Measurements from ENCODE around the gene SRR. TPM values are rescaled to one million over a fixed set of nuclear protein-coding genes. Genes with fewer than 3 reads are reported as not detected.

SRR gene
- polyA plus RNA-seq, 1 donor = 8.4 TPM

DNA sequence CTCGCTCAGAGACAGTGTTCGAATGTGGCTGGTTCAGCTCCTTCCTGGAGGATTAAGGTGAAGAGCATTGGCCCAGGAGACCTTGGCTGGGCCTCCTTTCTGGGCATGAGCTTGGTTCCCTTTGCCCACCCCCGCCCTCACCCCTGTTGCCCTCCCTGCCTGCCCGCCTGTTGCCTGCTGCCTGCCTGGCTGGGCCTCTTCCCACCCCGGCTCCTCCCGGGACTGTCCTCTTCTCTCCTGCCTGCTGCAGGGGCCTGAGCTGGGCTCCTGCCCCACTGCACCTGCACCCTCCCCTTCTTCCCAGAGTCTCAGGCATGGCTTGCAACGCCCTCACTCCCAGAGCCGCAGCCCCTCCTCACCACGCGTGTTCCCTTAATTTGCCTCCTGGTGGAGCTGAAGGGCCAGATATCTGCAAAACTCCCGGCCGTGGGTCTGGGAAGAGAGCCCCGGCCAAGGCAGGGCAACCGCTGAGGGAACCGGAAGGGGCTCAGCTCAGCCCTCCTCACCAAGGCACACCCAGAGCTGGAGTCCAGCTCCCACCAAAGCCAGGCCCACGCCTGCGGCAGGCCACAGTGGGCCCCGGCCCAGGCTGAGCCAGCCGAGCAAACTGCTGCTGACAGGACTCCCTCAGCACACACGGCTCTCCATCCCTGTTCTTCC is 65.9 kb downstream of the SRR start:
- WGBS (ENCODE audit: insufficient coverage, low lambda C conversion rate) = no CpG with 5 or more reads among the region's 20 CpGs
- Histone ChIP-seq H3K27me3 (ENCODE audit: control insufficient read depth, insufficient read depth, low read length) (no peaks in the 10 kb centered on the region), H3K4me3 (ENCODE audit: low read length) (no peak overlapping the region), H3K9me3 (ENCODE audit: control insufficient read depth, low read depth, low read length) (no peaks in the 10 kb centered on the region), H3K4me1 (ENCODE audit: control insufficient read depth, insufficient read depth, low read length) (no peaks in the 10 kb centered on the region), H3K27ac (ENCODE audit: low read length) (no peak overlapping the region), H3K36me3 (ENCODE audit: control insufficient read depth, insufficient read depth, low read length) (peaks cover 43% of the 10 kb centered on the region)
- no peak for DNase-seq

DNA sequence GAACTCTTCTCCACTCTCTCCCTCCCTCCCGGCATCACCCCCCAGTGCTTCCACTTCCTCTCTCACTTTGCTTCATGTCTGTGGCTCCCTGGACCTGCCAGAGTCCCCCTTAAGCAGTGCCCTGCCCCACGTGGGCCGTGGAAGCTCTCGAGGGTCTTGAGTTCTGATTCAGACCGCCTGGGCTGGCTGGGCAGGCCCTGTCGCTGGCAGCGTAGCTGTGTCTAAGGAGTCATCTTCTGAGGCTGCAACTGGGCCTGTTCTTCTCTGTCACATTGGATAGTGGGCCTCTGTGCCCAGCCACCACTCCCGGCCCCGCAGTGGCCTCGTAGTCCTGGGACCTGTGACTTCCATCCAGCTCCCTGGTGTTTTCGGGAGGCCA is 66.5 kb downstream of the SRR start:
- Histone ChIP-seq H3K27me3 (ENCODE audit: control insufficient read depth, insufficient read depth, low read length) (no peaks in the 10 kb centered on the region), H3K36me3 (ENCODE audit: control insufficient read depth, insufficient read depth, low read length) (peaks cover 43% of the 10 kb centered on the region), H3K4me3 (ENCODE audit: low read length) (no peak overlapping the region), H3K4me1 (ENCODE audit: control insufficient read depth, insufficient read depth, low read length) (no peaks in the 10 kb centered on the region), H3K27ac (ENCODE audit: low read length) (no peak overlapping the region), H3K9me3 (ENCODE audit: control insufficient read depth, low read depth, low read length) (no peaks in the 10 kb centered on the region)
- no peak for DNase-seq
- WGBS (ENCODE audit: insufficient coverage, low lambda C conversion rate) = no CpG with 5 or more reads among the region's 11 CpGs

DNA sequence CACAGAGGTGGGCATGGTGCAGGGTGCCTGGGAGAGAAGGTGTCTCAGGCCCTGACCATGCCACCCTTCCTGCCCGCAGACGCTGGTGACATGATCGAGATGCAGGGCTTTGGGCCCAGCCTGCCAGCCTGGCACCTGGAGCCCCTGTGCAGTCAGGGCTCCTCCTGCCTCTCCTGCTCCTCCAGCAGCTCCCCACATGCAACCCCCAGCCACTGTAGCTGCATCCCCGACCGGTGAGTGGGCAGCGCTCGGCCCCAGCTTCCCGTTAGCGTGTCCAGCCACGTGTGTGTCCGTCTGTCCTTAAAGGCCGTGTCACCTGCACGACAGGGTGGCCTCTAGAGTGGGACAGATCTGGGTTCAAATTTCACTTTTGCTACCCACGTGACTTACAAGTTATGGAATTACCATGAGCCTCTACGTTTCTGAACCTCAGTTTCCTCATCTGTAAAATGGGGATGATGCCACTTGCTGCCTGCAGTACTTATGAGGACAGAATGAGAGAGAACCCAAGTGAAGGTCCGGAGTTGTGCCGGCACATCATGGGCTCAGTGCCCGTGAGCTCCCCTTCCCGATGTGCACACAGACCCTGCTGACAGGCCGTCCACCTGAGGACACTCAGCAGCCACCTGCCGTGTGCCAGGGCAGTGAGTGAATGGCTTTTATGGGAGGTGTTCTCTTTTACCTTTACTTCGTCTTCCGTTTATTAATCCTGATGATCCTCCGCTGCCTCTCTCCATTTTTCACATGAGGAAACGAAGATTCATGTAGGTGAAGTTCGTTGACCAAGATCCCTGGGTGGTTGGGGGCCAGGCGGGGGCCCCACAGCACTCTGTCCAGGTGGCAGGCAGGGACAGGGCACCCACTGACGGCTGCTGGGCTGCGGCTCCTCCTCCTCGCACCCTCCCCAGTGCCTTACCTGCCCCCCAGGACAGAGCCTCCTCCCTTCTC is 67.7 kb downstream of the SRR start:
- no peak overlapping the region for H3K4me3 ChIP-seq (ENCODE audit: low read length)
- no peak for DNase-seq
- H3K36me3 ChIP-seq (ENCODE audit: control insufficient read depth, insufficient read depth, low read length) = peaks cover 52% of the 10 kb centered on the region
- H3K4me1 ChIP-seq (ENCODE audit: control insufficient read depth, insufficient read depth, low read length) = no peaks in the 10 kb centered on the region
- H3K27ac ChIP-seq (ENCODE audit: low read length) = no peak overlapping the region
- no CpG with 5 or more reads among the region's 30 CpGs for WGBS (ENCODE audit: insufficient coverage, low lambda C conversion rate)
- H3K27me3 ChIP-seq (ENCODE audit: control insufficient read depth, insufficient read depth, low read length) = no peaks in the 10 kb centered on the region
- H3K9me3 ChIP-seq (ENCODE audit: control insufficient read depth, low read depth, low read length) = no peaks in the 10 kb centered on the region

DNA sequence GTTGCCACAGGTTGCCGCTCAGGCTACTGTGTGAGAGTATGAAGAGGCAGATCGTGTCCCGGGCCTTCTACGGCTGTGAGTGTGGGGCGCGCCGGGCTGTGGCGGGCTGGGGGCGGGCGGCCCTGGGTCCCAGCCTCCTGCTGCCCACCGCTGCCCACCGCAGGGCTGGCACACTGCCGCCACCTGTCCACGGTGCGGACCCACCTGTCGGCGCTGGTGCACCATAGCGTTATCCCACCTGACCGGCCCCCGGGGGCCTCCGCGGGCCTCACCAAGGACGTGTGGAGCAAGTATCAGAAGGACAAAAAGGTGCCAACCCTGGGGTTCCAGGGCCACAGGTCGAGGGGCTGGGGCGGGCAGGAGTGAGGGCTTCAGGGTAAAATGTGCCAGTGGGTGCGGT is 68.4 kb downstream of the SRR start:
- peaks cover 57% of the 10 kb centered on the region for H3K36me3 ChIP-seq (ENCODE audit: control insufficient read depth, insufficient read depth, low read length)
- no peaks in the 10 kb centered on the region for H3K9me3 ChIP-seq (ENCODE audit: control insufficient read depth, low read depth, low read length)
- whole genome bisulfite sequencing (ENCODE audit: insufficient coverage, low lambda C conversion rate) = no CpG with 5 or more reads among the region's 26 CpGs
- H3K27me3 ChIP-seq (ENCODE audit: control insufficient read depth, insufficient read depth, low read length) = no peaks in the 10 kb centered on the region
- no peak for DNase-seq
- H3K4me1 ChIP-seq (ENCODE audit: control insufficient read depth, insufficient read depth, low read length) = no peaks in the 10 kb centered on the region
- H3K4me3 ChIP-seq (ENCODE audit: low read length) = no peak overlapping the region
- H3K27ac ChIP-seq (ENCODE audit: low read length) = no peak overlapping the region

DNA sequence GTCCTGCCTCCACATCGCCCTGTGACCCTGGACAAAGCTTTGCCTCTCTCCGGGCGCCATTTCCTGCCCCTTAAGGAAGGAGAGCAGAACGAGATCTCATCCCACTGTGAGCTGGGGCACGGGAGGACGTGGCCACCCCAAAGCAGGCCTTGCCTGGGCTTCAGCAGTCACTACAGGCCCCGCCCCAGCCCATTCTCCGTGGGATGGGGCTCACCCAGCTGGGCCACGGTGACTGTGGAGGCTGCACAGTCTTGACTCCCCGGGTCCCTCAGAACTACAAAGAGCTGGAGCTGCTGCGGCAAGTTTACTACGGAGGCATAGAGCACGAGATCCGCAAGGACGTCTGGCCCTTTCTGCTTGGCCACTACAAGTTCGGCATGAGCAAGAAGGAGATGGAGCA is 68.9 kb downstream of the SRR start:
- DNase-seq = no peak
- H3K9me3 ChIP-seq (ENCODE audit: control insufficient read depth, low read depth, low read length) = no peaks in the 10 kb centered on the region
- H3K27me3 ChIP-seq (ENCODE audit: control insufficient read depth, insufficient read depth, low read length) = no peaks in the 10 kb centered on the region
- WGBS (ENCODE audit: insufficient coverage, low lambda C conversion rate) = no CpG with 5 or more reads among the region's 16 CpGs
- peaks cover 57% of the 10 kb centered on the region for H3K36me3 ChIP-seq (ENCODE audit: control insufficient read depth, insufficient read depth, low read length)
- H3K27ac ChIP-seq (ENCODE audit: low read length) = no peak overlapping the region
- H3K4me1 ChIP-seq (ENCODE audit: control insufficient read depth, insufficient read depth, low read length) = no peaks in the 10 kb centered on the region
- no peak overlapping the region for H3K4me3 ChIP-seq (ENCODE audit: low read length)

DNA sequence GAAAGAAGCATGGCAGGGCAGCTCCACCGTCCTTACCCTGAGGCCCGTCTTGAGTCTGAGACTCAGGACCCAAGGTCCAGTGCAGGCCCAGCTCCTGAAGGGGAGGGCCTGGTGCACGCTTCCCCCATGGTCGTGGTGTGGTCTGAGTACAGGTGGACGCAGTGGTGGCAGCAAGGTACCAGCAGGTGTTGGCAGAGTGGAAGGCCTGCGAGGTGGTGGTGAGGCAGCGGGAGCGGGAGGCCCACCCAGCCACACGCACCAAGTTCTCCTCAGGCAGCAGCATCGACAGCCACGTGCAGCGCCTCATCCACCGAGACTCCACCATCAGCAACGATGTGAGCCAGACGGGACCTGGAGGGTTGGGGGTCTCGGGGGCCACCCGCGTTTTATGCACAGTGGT is 69.4 kb downstream of the SRR start:
- H3K4me3 ChIP-seq (ENCODE audit: low read length) = no peak overlapping the region
- H3K27ac ChIP-seq (ENCODE audit: low read length) = no peak overlapping the region
- WGBS (ENCODE audit: insufficient coverage, low lambda C conversion rate) = no CpG with 5 or more reads among the region's 18 CpGs
- no peaks in the 10 kb centered on the region for H3K9me3 ChIP-seq (ENCODE audit: control insufficient read depth, low read depth, low read length)
- peaks cover 59% of the 10 kb centered on the region for H3K36me3 ChIP-seq (ENCODE audit: control insufficient read depth, insufficient read depth, low read length)
- DNase-seq = no peak
- no peaks in the 10 kb centered on the region for H3K4me1 ChIP-seq (ENCODE audit: control insufficient read depth, insufficient read depth, low read length)
- H3K27me3 ChIP-seq (ENCODE audit: control insufficient read depth, insufficient read depth, low read length) = no peaks in the 10 kb centered on the region

Other genes starting within 250 kb of the SRR start
- gene HIC1, start 248.8 kb upstream of the SRR start, polyA plus RNA-seq = 15.9 TPM
- 18.0 TPM for gene SMG6, start 165 bp upstream of the SRR start, polyA plus RNA-seq
- gene TSR1, start 32.5 kb downstream of the SRR start, polyA plus RNA-seq = 24.2 TPM
- gene SGSM2, start 33.6 kb downstream of the SRR start, polyA plus RNA-seq = 50.0 TPM
- 20.3 TPM for gene MNT, start 97.1 kb downstream of the SRR start, polyA plus RNA-seq
- 26.3 TPM for gene METTL16, start 207.9 kb downstream of the SRR start, polyA plus RNA-seq

Measured in large intestine (tissue), 3 donors.